ENCODE measurements around the gene BLACAT1. TPM values are rescaled to one million over a fixed set of nuclear protein-coding genes. Genes with fewer than 3 reads are reported as not detected.

BLACAT1 gene
- total and polyA plus RNA-seq, 9 of the 15 experiments (the other 6 are each of a cell fraction or from before 2014, with no cell fraction given), result 0.10 to 5.9 (median 0.73) TPM

GRCh38 chr1:205494115-205494514, 38.3 kb upstream of the BLACAT1 start (continued):
- TF ChIP-seq E2F5 (CRISPR knock-in tag; IDR thresholded peaks at IDR 0.05) (no peak), SLC30A9 (CRISPR knock-in tag; IDR thresholded peaks at IDR 0.05) (no peak), ZFP30 (CRISPR knock-in tag; IDR thresholded peaks at IDR 0.05; ENCODE audit: borderline replicate concordance) (no peak), DACH1 (IDR thresholded peaks at IDR 0.05; ENCODE audit: partially characterized antibody) (no peak), DPF2 (IDR thresholded peaks at IDR 0.05) (no peak)

- H3K27ac ChIP-seq (ENCODE audit: extremely low read depth, low read depth, low read length), result no peak overlapping the region
- no peaks in the 10 kb centered on the region for H3K36me3 ChIP-seq (ENCODE audit: control insufficient read depth, insufficient read depth, low read length)
- H3K79me2 ChIP-seq (ENCODE audit: control insufficient read depth, insufficient read depth, low read length), result no peaks in the 10 kb centered on the region
- CTCF ChIA-PET (ENCODE audit: low intra/inter-chr PET ratio), result interaction anchor here (0.8 kb wide), 1 partner anchor 31 kb away, joined by 3 read pairs; no protein-coding TSS in a partner anchor
- intact Hi-C loops (cut with micrococcal nuclease) (no loop called here), in situ Hi-C loops (cut with MboI) (no loop called here)
- BruUV-seq (replicated peaks), result no TSS peak
- DNase-seq (ENCODE audit: extremely low read depth in 1 of 4, low spot score in 3 of 4), result no peak
- no peaks in the 10 kb centered on the region for H3K9me1 ChIP-seq (ENCODE audit: control insufficient read depth, insufficient read depth, low read length)
- ATAC-seq, result no peak
- no peak overlapping the region for H2AFZ ChIP-seq (ENCODE audit: low read depth, low read length)
- 0 out of 2 replicates have a peak, but pooled peaks cover 8% of the 10 kb centered on the region for H4K20me1 ChIP-seq (replicated peaks; ENCODE audit: control insufficient read depth, insufficient read depth, low read length)
- 4% methylated on average over 11 of the region's 11 CpGs for WGBS (ENCODE audit: insufficient coverage, low coverage, missing lambda C conversion rate)
- FAIRE-seq, result no peak
- no peak overlapping the region for H3K9ac ChIP-seq (ENCODE audit: insufficient read depth in 1 of 2, low read depth in 2 of 2, low read length in 2 of 2)
- no peak overlapping the region for H3K4me3 ChIP-seq
- no peak overlapping the region for H3K4me2 ChIP-seq (ENCODE audit: insufficient read depth, low read length)
- peaks cover 4 to 11% of the 10 kb centered on the region in 2 experiments; a peak in 3 of 5 replicates for H3K4me1 ChIP-seq (replicated peaks in 1 of 2; ENCODE audit: control insufficient read depth in 2 of 2, insufficient read depth in 2 of 2, low read length in 2 of 2)
- peaks cover 22 to 68% of the 10 kb centered on the region in 2 experiments; a peak in 4 of 5 replicates for H3K27me3 ChIP-seq (ENCODE audit: control insufficient read depth in 2 of 2, insufficient read depth in 2 of 2, low read length in 2 of 2)
- POLR2A ChIA-PET, result interaction anchor here (0.6 to 1.3 kb wide), 3 partner anchors 16 to 85 kb away, joined by 3 read pairs; no protein-coding TSS in a partner anchor
- no peaks in the 10 kb centered on the region for H3K9me3 ChIP-seq (replicated peaks; ENCODE audit: control insufficient read depth, insufficient read depth, low read depth, low read length)
- no peak for TF ChIP-seq ZHX1 (conservative IDR thresholded peaks at IDR 0.05; ENCODE audit: low read length)
- 0 out of 2 replicates have a peak, but pooled peaks have one; percentile 12 for TF ChIP-seq ATF3 (IDR thresholded peaks at IDR 0.05)
- no peak for TF ChIP-seq ATF3 (CRISPR knock-in tag; conservative IDR thresholded peaks at IDR 0.05)
- no peak for TF ChIP-seq PML (IDR thresholded peaks at IDR 0.05; ENCODE audit: low read length)
- TF ChIP-seq SMAD3 (CRISPR knock-in tag; conservative IDR thresholded peaks at IDR 0.05), result no peak
- TF ChIP-seq TEAD2 (tag; IDR thresholded peaks at IDR 0.05), result no peak
- no peak for TF ChIP-seq DPF2 (IDR thresholded peaks at IDR 0.05)
- TF ChIP-seq ZNF79 (CRISPR knock-in tag; IDR thresholded peaks at IDR 0.05; ENCODE audit: low read depth), result no peak
- TF ChIP-seq CBFA2T2 (conservative IDR thresholded peaks at IDR 0.05), result no peak
- TF ChIP-seq CEBPB (tag; IDR thresholded peaks at IDR 0.05), result no peak
Measured at GRCh38 chr1:205493241-205494085, 37.6 kb upstream of the BLACAT1 start.
